HepG2 (cell line): ENCODE measurements around the gene PDK2. TPM values are rescaled to one million over a fixed set of nuclear protein-coding genes. Genes with fewer than 3 reads are reported as not detected.
A peak's percentile ranks its signal among the peaks of the same experiment; 100 is the strongest.

Source experiments
- ADNP ChIP-seq: sonication (generic); formaldehyde crosslinking; IDR thresholded peaks from 2 replicates; pipeline ENCODE4 v1.4.0; 2020; ENCODE audit warnings: missing genetic modification reagents
- HNRNPLL ChIP-seq: fragments of 200-400 bp; formaldehyde crosslinking; IDR thresholded peaks from 2 replicates; pipeline ENCODE4 v1.6.1; 2017; ENCODE audit warnings: mild to moderate bottlenecking, low read depth, low read length; ENCODE audit not compliant: poor library complexity, severe bottlenecking
- KLF9 ChIP-seq: IDR thresholded peaks from 2 replicates; pipeline ENCODE4 v1.6.1; 2016; ENCODE audit warnings: low read depth
- MTA1 ChIP-seq: sonication (generic); formaldehyde crosslinking; IDR thresholded peaks from 2 replicates; pipeline ENCODE4 v1.4.0; 2020; ENCODE audit warnings: missing genetic modification reagents, mild to moderate bottlenecking, borderline replicate concordance
- MTERF4 ChIP-seq: sonication (generic); formaldehyde crosslinking; IDR thresholded peaks from 2 replicates; pipeline ENCODE4 v1.8.0; 2023; ENCODE audit warnings: mild to moderate bottlenecking, missing genetic modification reagents
- PATZ1 ChIP-seq: sonication (generic); formaldehyde crosslinking; IDR thresholded peaks from 2 replicates; pipeline ENCODE4 v1.4.0; 2020; ENCODE audit warnings: missing genetic modification reagents
- THYN1 ChIP-seq: sonication (generic); formaldehyde crosslinking; IDR thresholded peaks from 2 replicates; pipeline ENCODE4 v1.8.1; 2023; ENCODE audit warnings: low read depth, mild to moderate bottlenecking, moderate library complexity, missing genetic modification reagents, borderline replicate concordance
- XRCC5 ChIP-seq: fragments of 200-400 bp; formaldehyde crosslinking; optimal IDR thresholded peaks from 2 replicates; pipeline ENCODE3; 2017; ENCODE audit warnings: mild to moderate bottlenecking, low read length
- YEATS4 ChIP-seq: sonication (generic); formaldehyde crosslinking; IDR thresholded peaks from 2 replicates; pipeline ENCODE4 v1.4.0; 2020; ENCODE audit warnings: missing genetic modification reagents, borderline replicate concordance
- YY1 ChIP-seq: IDR thresholded peaks from 2 replicates; pipeline ENCODE4 v1.6.1; 2011; ENCODE audit warnings: low read length, low read depth, moderate library complexity, mild to moderate bottlenecking; ENCODE audit not compliant: insufficient read depth, insufficient replicate concordance
- ZNF275 ChIP-seq: sonication (generic); formaldehyde crosslinking; IDR thresholded peaks from 2 replicates; pipeline ENCODE4 v1.8.0; 2022; ENCODE audit warnings: missing genetic modification reagents, mild to moderate bottlenecking, inconsistent platforms, borderline replicate concordance
- ZNF556 ChIP-seq: sonication (generic); formaldehyde crosslinking; IDR thresholded peaks from 2 replicates; pipeline ENCODE4 v1.4.0; 2020; ENCODE audit warnings: mild to moderate bottlenecking, missing genetic modification reagents, borderline replicate concordance
- ZNF646 ChIP-seq: sonication (generic); formaldehyde crosslinking; IDR thresholded peaks from 2 replicates; pipeline ENCODE4 v1.9.0; 2021; ENCODE audit warnings: mild to moderate bottlenecking, missing genetic modification reagents
- ZNF710 ChIP-seq: sonication (generic); formaldehyde crosslinking; IDR thresholded peaks from 2 replicates; pipeline ENCODE4 v1.5.0; 2020; ENCODE audit warnings: mild to moderate bottlenecking, missing genetic modification reagents, borderline replicate concordance
- polyA plus RNA-seq, 8 experiments: library from polyadenylated mRNA; depleted of rRNA in 3 of 8; stranded (reverse) in 7 of 8; unstranded in 1 of 8; fragments of >200 nt; fragmentation: Illumina TruSeq in 4 of 8; extraction: Trizol in 4 of 8; gene quantifications; 2 replicates each; pipeline versions ENCODE4 v1.2.1 to v1.2.3, GENCODE V29; 2011 to 2016; ENCODE audit warnings: low read depth in 4 of 8, missing spikeins in 1 of 8, mixed read lengths in 1 of 8; ENCODE audit not compliant: insufficient read depth in 1 of 8
- total RNA-seq, 5 experiments: library from RNA; depleted of rRNA; stranded (reverse); fragments of >200 nt; fragmentation: Illumina TruSeq; extraction: Trizol; gene quantifications; 2 replicates each; pipeline ENCODE4 v1.2.3, GENCODE V29; 2016; ENCODE audit warnings: low read depth in 1 of 5

The PDK2 gene
- total and polyA plus RNA-seq, 2 of the 13 experiments (the other 11 are each of a cell fraction or from before 2014, with no cell fraction given) = 18.5 to 59.7 TPM

- TF ChIP-seq MTERF4 (CRISPR knock-in tag) = 0 out of 2 replicates have a peak, but pooled peaks have one; percentile 38
- TF ChIP-seq ZNF275 (CRISPR knock-in tag) = no peak
- no peak for TF ChIP-seq KLF9
- 0 out of 2 replicates have a peak, but pooled peaks have one; percentile 34 for TF ChIP-seq ZNF646 (CRISPR knock-in tag)
- TF ChIP-seq THYN1 (CRISPR knock-in tag) = no peak
- 0 out of 2 replicates have a peak, but pooled peaks have one; percentile 5 for TF ChIP-seq PATZ1 (CRISPR knock-in tag)
- TF ChIP-seq YEATS4 (CRISPR knock-in tag) = 0 out of 2 replicates have a peak, but pooled peaks have one; percentile 5
- TF ChIP-seq ADNP (CRISPR knock-in tag) = no peak
- TF ChIP-seq HNRNPLL = peak; percentile 92
- peak; percentile 58; the same call in 1 of the 2 replicates for TF ChIP-seq ZNF710
- peak; percentile 19 for TF ChIP-seq YY1
- peak; percentile 77; the same call in 1 of the 2 replicates for TF ChIP-seq ZNF556
- TF ChIP-seq XRCC5 = peak; percentile 83
- 0 out of 2 replicates have a peak, but pooled peaks have one; percentile 15 for TF ChIP-seq MTA1 (CRISPR knock-in tag)
Measured at GRCh38 chr17:50056217-50056960, 38.8 kb upstream of the PDK2 start (continued).
